Gastroesophageal sphincter (tissue), 4 donors: ENCODE measurements around the gene GUCY1A2. TPM values are rescaled to one million over a fixed set of nuclear protein-coding genes. Genes with fewer than 3 reads are reported as not detected.

ENCODE experiments used
- ATAC-seq: fragments of 150-250 bp; one replicate; pipeline ENCODE4 v1.9.1; 2016; ENCODE audit warnings: mild to moderate bottlenecking, moderate library complexity
- H3K27ac ChIP-seq, 4 donors: fragments of 200-600 bp; sonication (generic) in 3 of 4; 1 replicate in 3 of 4; 2 replicates in 1 of 4; pipeline ENCODE4 v1.5.1; 2016 to 2019
- H3K27me3 ChIP-seq: fragments of 200-600 bp; sonication (generic); one replicate; pipeline ENCODE4 v1.5.1; 2019
- H3K36me3 ChIP-seq, 2 donors: fragments of 200-600 bp; sonication (generic); one replicate each; pipeline ENCODE4 v1.5.1; 2019; ENCODE audit warnings: control low read depth in 1 of 2
- H3K4me1 ChIP-seq, 3 donors: fragments of 200-600 bp; sonication (generic); 1 replicate in 2 of 3; 2 replicates in 1 of 3; pipeline ENCODE4 v1.5.1; 2016 to 2019; ENCODE audit warnings: control low read depth in 2 of 3
- H3K4me3 ChIP-seq, 2 donors: fragments of 200-600 bp; sonication (generic); one replicate each; pipeline ENCODE4 v1.5.1; 2019; ENCODE audit warnings: mild to moderate bottlenecking in 1 of 2, moderate library complexity in 1 of 2
- H3K9me3 ChIP-seq, 3 donors: fragments of 200-600 bp; sonication (generic); one replicate each; pipeline ENCODE4 v1.5.1; 2017 to 2019; ENCODE audit warnings: control low read depth in 2 of 3
- EP300 ChIP-seq: sonication (generic); formaldehyde crosslinking; IDR thresholded peaks from one replicate; pipeline ENCODE4 v1.6.1; 2017; ENCODE audit warnings: antibody characterized with exemption, mild to moderate bottlenecking
- POLR2A ChIP-seq, 2 donors: fragments of 450-650 bp; IDR thresholded peaks; one replicate each; pipeline ENCODE4 v1.6.1; 2017; ENCODE audit warnings: antibody characterized with exemption in 2 of 2, mild to moderate bottlenecking in 2 of 2, moderate library complexity in 1 of 2
- POLR2AphosphoS5 ChIP-seq: sonication (generic); formaldehyde crosslinking; IDR thresholded peaks from one replicate; pipeline ENCODE4 v1.6.1; 2017; ENCODE audit warnings: antibody characterized with exemption
- whole genome bisulfite sequencing, 2 donors: methylation state at CpG; one replicate each; pipeline ENCODE4 v1.1.5; 2018; ENCODE audit warnings: low coverage in 1 of 2; 5-methylcytosine and 5-hydroxymethylcytosine counted together
- total RNA-seq, 4 donors: library from RNA; depleted of rRNA; stranded (reverse); fragments of >200 nt; gene quantifications; one replicate each; pipeline ENCODE4 v1.1.0, GENCODE V29; 2016
- TF ChIP-seq, protein P1 (sequence below), 4 experiments: fragments of 200-600 bp in 2 of 4; fragments of 450-650 bp in 2 of 4; sonication (generic) in 1 of 4; IDR thresholded peaks; one replicate each; pipeline ENCODE4 v1.5.1; 2017 to 2019; ENCODE audit warnings: antibody characterized with exemption in 4 of 4, mild to moderate bottlenecking in 2 of 4, moderate library complexity in 2 of 4

GUCY1A2 gene
- total RNA-seq, 4 donors from 2014 or later: 1.5 to 10.3 (median 3.7) TPM

DNA sequence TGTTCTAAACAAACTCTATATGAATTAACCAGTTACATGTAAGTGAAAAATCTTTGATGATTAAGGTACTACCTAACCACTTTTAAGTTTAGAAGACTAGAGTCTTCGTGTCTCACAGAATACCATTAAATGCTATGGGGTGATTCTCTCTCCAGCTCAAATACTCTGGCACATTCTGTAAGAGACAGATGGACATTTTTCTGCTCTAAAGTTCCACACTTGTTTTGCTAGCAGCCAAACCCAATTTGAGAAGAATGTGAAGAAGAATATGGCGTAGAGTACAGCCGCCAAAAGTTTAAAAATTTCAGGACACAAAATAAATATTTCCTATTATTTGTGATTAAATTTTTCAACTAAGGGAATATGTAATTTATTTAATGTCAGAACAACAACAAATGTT is 339.1 kb downstream of the GUCY1A2 start:
- H3K4me1 ChIP-seq: no peaks in the 10 kb centered on the region
- no peaks in the 10 kb centered on the region for H3K27me3 ChIP-seq
- H3K9me3 ChIP-seq: no peaks in the 10 kb centered on the region
- no peak for ATAC-seq
- H3K4me3 ChIP-seq: no peak overlapping the region
- TF ChIP-seq EP300 (no peak), POLR2AphosphoS5 (no peak), POLR2A (IDR thresholded peaks at IDR 0.05) (no peak)
- TF ChIP-seq, protein P1, sequence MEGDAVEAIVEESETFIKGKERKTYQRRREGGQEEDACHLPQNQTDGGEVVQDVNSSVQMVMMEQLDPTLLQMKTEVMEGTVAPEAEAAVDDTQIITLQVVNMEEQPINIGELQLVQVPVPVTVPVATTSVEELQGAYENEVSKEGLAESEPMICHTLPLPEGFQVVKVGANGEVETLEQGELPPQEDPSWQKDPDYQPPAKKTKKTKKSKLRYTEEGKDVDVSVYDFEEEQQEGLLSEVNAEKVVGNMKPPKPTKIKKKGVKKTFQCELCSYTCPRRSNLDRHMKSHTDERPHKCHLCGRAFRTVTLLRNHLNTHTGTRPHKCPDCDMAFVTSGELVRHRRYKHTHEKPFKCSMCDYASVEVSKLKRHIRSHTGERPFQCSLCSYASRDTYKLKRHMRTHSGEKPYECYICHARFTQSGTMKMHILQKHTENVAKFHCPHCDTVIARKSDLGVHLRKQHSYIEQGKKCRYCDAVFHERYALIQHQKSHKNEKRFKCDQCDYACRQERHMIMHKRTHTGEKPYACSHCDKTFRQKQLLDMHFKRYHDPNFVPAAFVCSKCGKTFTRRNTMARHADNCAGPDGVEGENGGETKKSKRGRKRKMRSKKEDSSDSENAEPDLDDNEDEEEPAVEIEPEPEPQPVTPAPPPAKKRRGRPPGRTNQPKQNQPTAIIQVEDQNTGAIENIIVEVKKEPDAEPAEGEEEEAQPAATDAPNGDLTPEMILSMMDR (IDR thresholded peaks at IDR 0.05): no peak
- no peak overlapping the region for H3K27ac ChIP-seq
- 76 to 83% methylated on average over 3 of the region's 3 CpGs for WGBS, 2 donors
- H3K36me3 ChIP-seq: no peaks in the 10 kb centered on the region

DNA sequence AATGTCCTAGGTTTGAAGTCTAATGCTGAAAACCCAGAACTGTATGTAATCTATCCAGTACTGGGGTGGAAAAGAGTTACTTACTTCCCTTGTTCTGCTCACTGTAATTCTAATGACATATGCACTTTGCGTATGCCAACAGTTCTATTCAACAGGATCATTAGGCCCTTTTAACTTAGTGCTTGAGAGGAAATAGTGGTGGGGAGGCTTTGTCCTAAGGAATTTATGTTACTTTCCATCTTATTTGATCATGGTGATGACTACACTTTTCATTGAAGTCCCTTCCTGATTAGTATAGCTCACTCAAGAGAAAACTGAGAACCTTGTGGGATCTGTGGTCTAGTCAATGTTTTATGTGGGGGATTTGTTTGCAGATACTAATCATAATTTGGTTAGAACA is 348.2 kb downstream of the GUCY1A2 start:
- no peaks in the 10 kb centered on the region for H3K36me3 ChIP-seq
- no peak overlapping the region for H3K4me3 ChIP-seq
- ATAC-seq: no peak
- H3K27ac ChIP-seq: no peak overlapping the region
- 80 to 100% methylated on average over 1 of the region's 1 CpG for WGBS, 2 donors
- H3K4me1 ChIP-seq: no peaks in the 10 kb centered on the region
- no peak for TF ChIP-seq POLR2A (IDR thresholded peaks at IDR 0.05)
- H3K27me3 ChIP-seq: no peaks in the 10 kb centered on the region
- no peaks in the 10 kb centered on the region for H3K9me3 ChIP-seq

DNA sequence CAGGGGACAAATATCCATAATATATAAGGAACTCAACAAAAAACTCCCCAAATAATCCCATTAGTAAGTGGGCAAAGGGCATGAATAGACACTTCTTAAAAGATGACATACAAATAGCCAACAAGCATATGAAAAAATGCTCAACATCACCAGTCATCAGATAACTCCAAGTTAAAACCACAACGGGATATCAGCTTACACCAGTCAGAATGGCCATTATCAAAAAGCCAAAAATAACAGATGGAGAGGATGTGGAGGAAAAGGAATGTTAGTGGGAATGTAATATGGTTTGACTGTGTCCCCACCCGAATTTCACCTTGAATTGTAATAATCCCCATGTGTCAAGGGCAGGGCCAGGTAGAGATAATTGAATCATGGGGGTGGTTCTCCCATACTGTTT is 350.1 kb downstream of the GUCY1A2 start:
- H3K4me3 ChIP-seq: no peak overlapping the region
- no peaks in the 10 kb centered on the region for H3K9me3 ChIP-seq
- H3K27me3 ChIP-seq: no peaks in the 10 kb centered on the region
- no peaks in the 10 kb centered on the region for H3K36me3 ChIP-seq
- no peak for ATAC-seq
- H3K4me1 ChIP-seq: no peaks in the 10 kb centered on the region
- no peak overlapping the region for H3K27ac ChIP-seq
- TF ChIP-seq EP300 (no peak), POLR2A (IDR thresholded peaks at IDR 0.05) (no peak), POLR2AphosphoS5 (no peak)
- TF ChIP-seq, protein P1 (IDR thresholded peaks at IDR 0.05): no peak
- 45 to 83% methylated on average over 2 of the region's 2 CpGs for WGBS, 2 donors

DNA sequence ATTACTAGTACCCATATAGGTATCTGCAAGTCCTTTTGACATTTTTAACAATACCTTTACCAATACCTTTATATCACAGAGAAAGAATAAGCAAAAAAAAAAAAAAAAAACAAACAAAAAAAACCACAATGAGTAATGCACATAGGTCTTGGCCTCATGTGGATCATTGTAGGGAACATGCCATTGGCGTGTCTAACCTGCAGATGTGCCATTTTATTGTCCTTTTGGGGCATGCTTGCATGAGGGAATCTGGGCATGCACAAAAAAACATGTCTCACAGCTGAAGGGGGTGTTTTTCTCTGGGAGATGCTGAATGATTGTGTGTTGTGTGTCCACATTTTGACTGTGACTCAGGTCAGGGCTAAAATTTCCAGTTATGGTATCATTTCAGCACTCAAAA is 361.6 kb downstream of the GUCY1A2 start:
- Histone ChIP-seq H3K27ac (no peak overlapping the region), H3K36me3 (no peaks in the 10 kb centered on the region), H3K4me3 (no peak overlapping the region), H3K9me3 (peaks cover 0 to 7% (median 0%) of the 10 kb centered on the region in 3 donors), H3K4me1 (no peaks in the 10 kb centered on the region), H3K27me3 (no peaks in the 10 kb centered on the region)
- TF ChIP-seq, protein P1 (IDR thresholded peaks at IDR 0.05): no peak
- TF ChIP-seq EP300: no peak
- TF ChIP-seq POLR2A (IDR thresholded peaks at IDR 0.05): no peak
- no peak for TF ChIP-seq POLR2AphosphoS5
- WGBS, 2 donors: 54 to 70% methylated on average over 1 of the region's 1 CpG
- no peak for ATAC-seq

DNA sequence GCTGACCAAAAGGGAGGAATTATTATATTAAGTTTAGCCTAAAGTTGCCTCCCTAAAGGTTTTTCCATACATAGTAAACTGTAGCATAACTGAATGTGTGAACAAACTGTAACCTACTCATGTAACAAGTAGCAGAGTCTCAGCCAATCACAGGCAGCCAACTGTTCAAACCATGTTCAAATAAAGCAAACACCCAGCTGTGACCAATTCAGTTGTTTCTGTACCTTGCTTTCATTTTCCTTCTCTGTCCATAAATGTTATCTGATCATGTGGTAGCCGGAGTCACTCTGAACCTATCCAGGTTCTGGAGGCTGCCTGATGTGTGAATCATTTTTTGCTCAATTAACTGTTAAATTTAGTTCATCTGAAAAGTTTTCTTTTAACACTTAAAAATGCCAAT is 373.5 kb downstream of the GUCY1A2 start:
- Histone ChIP-seq H3K9me3 (peaks cover 0 to 9% (median 0%) of the 10 kb centered on the region in 3 donors), H3K27ac (no peak overlapping the region), H3K4me3 (no peak overlapping the region), H3K27me3 (no peaks in the 10 kb centered on the region), H3K36me3 (no peaks in the 10 kb centered on the region), H3K4me1 (no peaks in the 10 kb centered on the region)
- 69 to 100% methylated on average over 1 of the region's 1 CpG for WGBS, 2 donors
- no peak for ATAC-seq
- no peak for TF ChIP-seq POLR2A (IDR thresholded peaks at IDR 0.05)
- TF ChIP-seq, protein P1 (IDR thresholded peaks at IDR 0.05): no peak
- TF ChIP-seq EP300: no peak
- no peak for TF ChIP-seq POLR2AphosphoS5
